Activated CD4-positive, alpha-beta T cell treated with anti-CD3 and anti-CD28 coated beads, Interleukin-10, Interleukin-2, amounts not matched to agents 100 ng/mL and 50 ng/mL, durations not matched to agents 16 hours and 8 hours (primary cell): Measurements from ENCODE around the gene ARID1B.

Experiments used
- DNase-seq: peaks from one replicate; pipeline ENCODE4 v3.0.0-alpha.2; 2020

Gene ARID1B

GRCh38 chr6:157089258-157089657 lies 312.1 kb downstream of the ARID1B start:
- DNase-seq, result no peak

- DNase-seq, result no peak
These were observed 312.7 kb downstream of the ARID1B start for GRCh38 chr6:157089851-157090250.

- DNase-seq, result no peak
These were observed 313.6 kb downstream of the ARID1B start for GRCh38 chr6:157090736-157091135.

GRCh38 chr6:157091243-157091642 lies 314.1 kb downstream of the ARID1B start:
- DNase-seq, result no peak

GRCh38 chr6:157091856-157092460 lies 314.8 kb downstream of the ARID1B start:
- DNase-seq, result no peak

- no peak for DNase-seq
These were observed 315.6 kb downstream of the ARID1B start for GRCh38 chr6:157092736-157093135.

- DNase-seq, result no peak
These were observed 316.4 kb downstream of the ARID1B start for GRCh38 chr6:157093536-157093935.

- no peak for DNase-seq
These were observed 316.9 kb downstream of the ARID1B start for GRCh38 chr6:157094038-157094437.

GRCh38 chr6:157095084-157095483 lies 317.9 kb downstream of the ARID1B start:
- no peak for DNase-seq

GRCh38 chr6:157095569-157095968 lies 318.4 kb downstream of the ARID1B start:
- DNase-seq, result no peak

GRCh38 chr6:157096105-157096504 lies 318.9 kb downstream of the ARID1B start:
- DNase-seq, result no peak

GRCh38 chr6:157096522-157096921 lies 319.3 kb downstream of the ARID1B start:
- no peak for DNase-seq

GRCh38 chr6:157097255-157097955 lies 320.2 kb downstream of the ARID1B start:
- DNase-seq, result no peak

GRCh38 chr6:157098999-157099398 lies 321.8 kb downstream of the ARID1B start:
- no peak for DNase-seq

- DNase-seq, result peak; percentile 91
These were observed 322.9 kb downstream of the ARID1B start for GRCh38 chr6:157099912-157100593.

GRCh38 chr6:157101166-157101565 lies 324.0 kb downstream of the ARID1B start:
- no peak for DNase-seq

- no peak for DNase-seq
These were observed 327.6 kb downstream of the ARID1B start for GRCh38 chr6:157104803-157105202.

- DNase-seq, result peak; percentile 48
These were observed 329.3 kb downstream of the ARID1B start for GRCh38 chr6:157106487-157106886.

- no peak for DNase-seq
These were observed 330.4 kb downstream of the ARID1B start for GRCh38 chr6:157107571-157107914.

GRCh38 chr6:157107915-157108651 lies 330.9 kb downstream of the ARID1B start:
- peak; percentile 86 for DNase-seq

- no peak for DNase-seq
These were observed 331.7 kb downstream of the ARID1B start for GRCh38 chr6:157108923-157109322.

- peak; percentile 28 for DNase-seq
These were observed 333.4 kb downstream of the ARID1B start for GRCh38 chr6:157110607-157111006.

GRCh38 chr6:157113389-157113788 lies 336.2 kb downstream of the ARID1B start:
- DNase-seq, result no peak

GRCh38 chr6:157116426-157116825 lies 339.2 kb downstream of the ARID1B start:
- DNase-seq, result no peak
